Psoas muscle (tissue), 8 donors: ENCODE data around the gene EFEMP2. TPM values are rescaled to one million over a fixed set of nuclear protein-coding genes. Genes with fewer than 3 reads are reported as not detected.

Source experiments
- ATAC-seq, 4 donors: fragments of 200-7000 bp; cut with Tn5 transposase; one replicate each; pipeline ENCODE4 v1.9.1; 2020; ENCODE audit warnings: moderate library complexity in 3 of 4, mild to moderate bottlenecking in 2 of 4
- DNase-seq, 2 donors: peaks; one replicate each; pipeline ENCODE4 v3.0.0-alpha.2; 2020
- H3K27ac ChIP-seq: fragments of 200-600 bp; one replicate; pipeline ENCODE4 v1.8.0; 2022
- H3K27me3 ChIP-seq, 3 donors: fragments of 200-600 bp in 1 of 3; one replicate each; pipeline versions ENCODE4 v1.6.1 to v1.8.0; 2013 to 2022; ENCODE audit warnings: low read length in 2 of 3, mild to moderate bottlenecking in 2 of 3, moderate library complexity in 1 of 3; ENCODE audit not compliant: insufficient read depth in 3 of 3
- H3K36me3 ChIP-seq, 2 donors: fragments of 200-600 bp in 1 of 2; one replicate each; pipeline versions ENCODE4 v1.6.1 to v1.8.0; 2013 to 2022; ENCODE audit warnings: low read depth in 1 of 2, mild to moderate bottlenecking in 1 of 2, moderate library complexity in 1 of 2; ENCODE audit not compliant: insufficient read depth in 1 of 2
- H3K4me1 ChIP-seq: fragments of 200-600 bp; one replicate; pipeline ENCODE4 v1.8.0; 2022
- H3K4me3 ChIP-seq: fragments of 200-600 bp; one replicate; pipeline ENCODE4 v1.8.0; 2022; ENCODE audit warnings: mild to moderate bottlenecking
- H3K9me3 ChIP-seq: fragments of 200-600 bp; one replicate; pipeline ENCODE4 v1.8.0; 2022
- WGBS, 3 donors: extraction: QIAGEN DNeasy Blood & Tissue Kit; methylation state at CpG; one replicate each; pipeline versions ENCODE4 v1.1.6 to v1.1.7; 2013; 5-methylcytosine and 5-hydroxymethylcytosine counted together
- intact Hi-C, 2 donors: fragments of 100-400 bp; cut with DNase I; formaldehyde crosslinking; loops; one replicate each; pipeline versions ENCODE4 v1.11.0 to v1.14.2; 2022
- polyA plus RNA-seq, 3 donors: library from polyadenylated mRNA; stranded (reverse); fragments of 200-250 nt; gene quantifications; one replicate each; pipeline ENCODE4 v1.2.3, GENCODE V29; 2013
- total RNA-seq, 4 donors: library from RNA; stranded (reverse); fragmentation: NEBNext Ultra II Directional in 2 of 4; extraction: Animal tissue kit (Norgen Biotek cat#: 25700) in 2 of 4; gene quantifications; one replicate each; pipeline versions ENCODE4 v1.2.1 to v1.2.4, GENCODE V29; 2021 to 2023
- TF ChIP-seq, protein P1 (sequence below): fragments of 200-600 bp; IDR thresholded peaks from one replicate; pipeline ENCODE4 v1.8.0; 2022; ENCODE audit warnings: antibody characterized with exemption
- donor health status: healthy with polysubstance abuse.
- donor health status: DM: no; HTN: no; CAD: no; lungs with moderate emphysema.
- donor health status: Bipolar disorder and iron deficiency.
- donor health status: healthy.
- donor health status: DM: yes; HTN: yes; CAD: no.
- donor health status: DM: no; HTN: no; CAD: no.
- donor health status: DM: no; HTN: no; CAD: no.
- donor health status: DM: yes; HTN: yes; CAD: no.

The EFEMP2 gene
- total and polyA plus RNA-seq, 7 donors = 14.8 to 46.6 (median 20.8) TPM

DNA sequence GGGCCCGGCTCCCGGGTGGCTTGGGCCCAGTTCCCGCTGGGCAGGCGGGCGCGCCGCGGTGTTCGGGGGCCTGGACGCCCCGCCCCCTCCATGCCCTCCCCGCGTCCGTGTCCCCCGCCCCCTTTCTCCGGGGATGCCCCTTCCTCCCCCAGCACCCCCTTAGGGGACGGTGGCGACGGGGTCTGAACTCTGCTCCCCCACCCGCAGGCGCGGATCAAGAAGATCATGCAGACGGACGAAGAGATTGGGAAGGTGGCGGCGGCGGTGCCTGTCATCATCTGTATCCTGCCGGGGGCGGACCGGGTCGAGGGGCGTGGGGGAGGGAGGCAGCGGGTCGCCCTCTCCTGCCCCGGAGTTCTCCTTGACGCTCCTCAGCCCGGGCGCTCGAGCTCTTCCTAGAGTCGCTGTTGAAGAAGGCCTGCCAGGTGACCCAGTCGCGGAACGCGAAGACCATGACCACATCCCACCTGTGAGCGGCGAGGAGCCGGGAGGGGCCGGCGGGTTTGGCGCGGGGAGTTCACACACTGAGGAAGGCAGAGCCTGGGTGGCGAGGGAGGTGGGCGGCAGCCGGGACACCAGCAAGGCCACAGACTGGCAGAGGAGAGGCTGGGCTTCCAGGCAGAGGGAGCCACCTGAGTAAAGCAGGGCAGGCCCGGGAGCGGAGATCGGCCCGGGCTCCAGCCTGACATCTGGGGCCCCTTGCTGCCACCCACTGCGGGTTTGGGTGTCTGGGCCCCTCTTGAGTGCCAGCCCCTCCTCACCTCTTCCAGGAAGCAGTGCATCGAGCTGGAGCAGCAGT, 47.2 kb upstream of the EFEMP2 start:
- H3K36me3 ChIP-seq = peaks cover 0 to 41% of the 10 kb centered on the region in 2 donors
- 0 to 1% (median 1%) methylated on average over 39 to 60 of the region's 60 CpGs for WGBS, 3 donors
- H3K27me3 ChIP-seq = no peaks in the 10 kb centered on the region
- peak overlapping the region; percentile 98 for H3K4me3 ChIP-seq
- peaks cover 40% of the 10 kb centered on the region for H3K4me1 ChIP-seq
- TF ChIP-seq, protein P1, sequence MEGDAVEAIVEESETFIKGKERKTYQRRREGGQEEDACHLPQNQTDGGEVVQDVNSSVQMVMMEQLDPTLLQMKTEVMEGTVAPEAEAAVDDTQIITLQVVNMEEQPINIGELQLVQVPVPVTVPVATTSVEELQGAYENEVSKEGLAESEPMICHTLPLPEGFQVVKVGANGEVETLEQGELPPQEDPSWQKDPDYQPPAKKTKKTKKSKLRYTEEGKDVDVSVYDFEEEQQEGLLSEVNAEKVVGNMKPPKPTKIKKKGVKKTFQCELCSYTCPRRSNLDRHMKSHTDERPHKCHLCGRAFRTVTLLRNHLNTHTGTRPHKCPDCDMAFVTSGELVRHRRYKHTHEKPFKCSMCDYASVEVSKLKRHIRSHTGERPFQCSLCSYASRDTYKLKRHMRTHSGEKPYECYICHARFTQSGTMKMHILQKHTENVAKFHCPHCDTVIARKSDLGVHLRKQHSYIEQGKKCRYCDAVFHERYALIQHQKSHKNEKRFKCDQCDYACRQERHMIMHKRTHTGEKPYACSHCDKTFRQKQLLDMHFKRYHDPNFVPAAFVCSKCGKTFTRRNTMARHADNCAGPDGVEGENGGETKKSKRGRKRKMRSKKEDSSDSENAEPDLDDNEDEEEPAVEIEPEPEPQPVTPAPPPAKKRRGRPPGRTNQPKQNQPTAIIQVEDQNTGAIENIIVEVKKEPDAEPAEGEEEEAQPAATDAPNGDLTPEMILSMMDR = no peak
- H3K9me3 ChIP-seq = no peaks in the 10 kb centered on the region
- H3K27ac ChIP-seq = peak overlapping the region; percentile 87
- DNase-seq (peak in 1 of 2 donors; percentile 58), ATAC-seq (peak; percentile 4 to 25 (median 14))
- intact Hi-C loops = loop anchor here (1.0 to 2.0 kb wide), 5 partner anchors 31 to 208 kb away; partner anchors contain the start of gene FIBP (in 1 of the 2)

GRCh38 chr11:65919141-65919572, 46.6 kb upstream of the EFEMP2 start, which contains the start of gene DRAP1:
DRAP1 (plus strand) TSS chr11:65919426; CDS start chr11:65919502, 76 bp downstream.
- intact Hi-C loops = loop anchor here in 1 of 2 donors (1.0 to 2.0 kb wide), 4 partner anchors 31 to 208 kb away; partner anchors contain the start of gene FIBP
- peaks cover 43% of the 10 kb centered on the region for H3K4me1 ChIP-seq
- WGBS, 3 donors = 0 to 1% (median 0%) methylated on average over 35 to 59 of the region's 59 CpGs

DNA sequence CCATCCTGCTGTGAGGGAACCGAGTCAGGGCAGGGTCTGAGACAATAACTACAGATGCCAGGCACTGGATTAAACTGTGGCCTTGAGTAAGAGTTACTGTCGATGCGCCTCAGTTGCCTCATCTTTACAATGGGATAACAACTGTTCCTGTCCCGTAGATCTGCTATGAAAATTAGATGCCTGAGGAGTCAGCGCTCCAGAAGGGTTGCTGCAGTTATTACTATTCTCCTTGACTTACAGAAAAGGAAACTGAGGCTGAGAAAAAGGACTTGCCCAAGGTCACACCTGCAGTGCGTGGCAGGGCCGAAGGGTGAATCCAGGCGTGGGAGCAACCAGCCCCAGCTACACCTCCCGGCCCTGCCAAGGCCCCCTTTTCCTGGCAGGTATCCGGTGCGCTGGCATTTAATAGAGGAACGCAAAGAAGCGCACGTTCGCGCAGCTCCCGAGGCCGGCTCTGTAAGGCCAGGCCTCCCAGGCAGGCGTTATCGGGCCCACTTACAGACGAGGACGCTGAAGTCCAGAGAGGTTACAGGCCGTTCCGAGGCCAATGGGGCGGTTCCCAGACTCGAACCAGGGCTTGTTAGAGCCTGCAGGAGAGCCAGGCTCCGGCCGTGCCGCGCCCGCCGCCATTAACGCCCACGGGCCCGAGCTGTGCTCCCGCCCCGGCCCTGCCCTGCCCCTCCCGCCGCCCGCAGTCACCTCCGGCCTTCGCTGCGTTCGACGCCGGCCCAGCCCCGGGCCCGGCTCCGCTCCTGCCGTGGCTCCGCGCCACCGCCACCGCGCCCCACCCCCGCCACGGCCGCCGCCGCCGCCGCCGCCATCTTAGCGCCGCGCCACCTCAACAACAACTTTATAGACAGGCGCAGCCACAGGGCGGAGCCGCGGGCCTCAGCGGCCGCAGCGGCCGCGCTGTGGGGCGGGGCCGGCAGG, 45.9 kb upstream of the EFEMP2 start, which contains the start of gene C11orf68:
C11orf68 (minus strand) TSS at position 852 of the 930 bp plus-strand sequence; CDS start at position 821, 31 bp downstream.
- peak within 1 kb of the TSS; percentile 99 for H3K27ac ChIP-seq
- peak within 1 kb of the TSS; percentile 100 for H3K4me3 ChIP-seq
- H3K9me3 ChIP-seq = no peaks in the 10 kb centered on the region
- ATAC-seq = no peak
- intact Hi-C loops = loop anchor here in 1 of 2 donors (1.0 to 2.0 kb wide), 4 partner anchors 30 to 207 kb away; partner anchors contain the start of gene FIBP
- no peaks in the 10 kb centered on the region for H3K27me3 ChIP-seq
- TF ChIP-seq, protein P1 = no peak
- WGBS, 3 donors = 3 to 7% (median 5%) methylated on average over 33 to 77 of the region's 77 CpGs
- H3K36me3 ChIP-seq = peaks cover 0 to 36% of the 10 kb centered on the region in 2 donors
- H3K4me1 ChIP-seq = peaks cover 43% of the 10 kb centered on the region
- DNase-seq = no peak

More at GRCh38 chr11:65919141-65919572, 46.6 kb upstream of the EFEMP2 start, which contains the start of gene DRAP1:
- TF ChIP-seq, protein P1 = no peak
- Histone ChIP-seq H3K9me3 (no peaks in the 10 kb centered on the region), H3K27me3 (no peaks in the 10 kb centered on the region), H3K4me3 (peak within 1 kb of the TSS; percentile 100), H3K27ac (peak within 1 kb of the TSS; percentile 99), H3K36me3 (peaks cover 0 to 38% of the 10 kb centered on the region in 2 donors)
- DNase-seq = peak; percentile 99 to 100
- ATAC-seq = peak; percentile 83 to 88 (median 86)

- Histone ChIP-seq H3K4me3 (peak overlapping the region; percentile 100), H3K27ac (peak overlapping the region; percentile 99), H3K9me3 (no peaks in the 10 kb centered on the region), H3K4me1 (peaks cover 50% of the 10 kb centered on the region), H3K36me3 (peaks cover 0 to 27% of the 10 kb centered on the region in 2 donors), H3K27me3 (no peaks in the 10 kb centered on the region)
- TF ChIP-seq, protein P1 = no peak
- DNase-seq = peak in 1 of 2 donors; percentile 68
- WGBS, 3 donors = 47 to 64% (median 53%) methylated on average over 35 of the region's 35 CpGs
- no peak for ATAC-seq
- intact Hi-C loops = loop anchor here (2.0 kb wide), 2 partner anchors 27 to 49 kb away; partner anchors contain the start of gene CCDC85B (in 1 of the 2)
Observed at GRCh38 chr11:65917434-65918210, 45.0 kb upstream of the EFEMP2 start.
